NCI-H2029 (cell line): ENCODE measurements around the gene TCEANC.

Source experiments
- DNase-seq: peaks from one replicate; lab custom pipeline; 2025; lab: John Stamatoyannopoulos, UW

Gene TCEANC

DNA sequence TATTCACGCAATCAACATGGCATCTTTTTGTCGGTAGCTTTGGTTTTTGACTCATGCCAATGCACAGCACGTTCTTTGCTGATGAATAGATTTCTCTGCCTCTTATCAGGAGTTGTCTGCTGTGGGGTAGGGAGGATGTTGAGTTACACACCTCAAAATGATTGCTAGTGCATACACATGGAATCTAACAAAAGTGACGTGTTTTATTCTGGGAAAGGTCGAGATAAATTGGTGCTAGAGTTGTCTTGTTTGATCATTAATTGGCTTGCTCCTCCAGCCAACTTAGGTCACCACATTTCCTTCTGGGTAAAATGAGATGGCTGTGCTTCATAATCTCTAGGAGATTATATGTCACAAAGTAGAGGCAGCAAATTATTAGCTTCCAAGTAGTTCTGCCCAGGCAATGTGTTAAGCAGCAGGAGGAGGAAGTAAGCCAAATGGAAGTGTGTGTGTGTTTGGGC, 39.9 kb downstream of the TCEANC start:
- DNase-seq: no peak

GRCh38 chrX:13693341-13693961, 40.5 kb downstream of the TCEANC start:
- DNase-seq: no peak

- no peak for DNase-seq
These were observed 41.4 kb downstream of the TCEANC start for GRCh38 chrX:13694359-13694758.

DNA sequence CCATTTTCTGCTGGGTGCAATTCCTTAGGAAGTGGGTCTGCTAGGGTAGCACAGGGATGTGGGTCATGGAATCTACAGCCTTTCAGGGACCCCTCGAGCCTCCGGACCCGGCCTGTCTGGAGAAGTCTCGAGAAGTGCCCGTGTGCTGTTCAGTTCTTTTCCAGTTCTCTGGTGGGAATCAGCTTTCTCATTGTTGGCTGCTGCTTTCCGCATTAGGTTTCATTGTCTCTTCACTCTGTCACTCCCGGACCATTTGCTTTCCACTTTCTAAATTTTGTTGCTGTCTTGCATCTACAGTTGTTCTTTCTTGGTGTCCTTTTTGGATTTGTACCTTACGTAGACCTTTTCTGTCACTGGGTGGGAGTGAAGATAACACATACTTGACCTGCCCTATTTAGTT, 42.0 kb downstream of the TCEANC start:
- DNase-seq: no peak

GRCh38 chrX:13695601-13696115, 42.7 kb downstream of the TCEANC start:
- DNase-seq: no peak

DNA sequence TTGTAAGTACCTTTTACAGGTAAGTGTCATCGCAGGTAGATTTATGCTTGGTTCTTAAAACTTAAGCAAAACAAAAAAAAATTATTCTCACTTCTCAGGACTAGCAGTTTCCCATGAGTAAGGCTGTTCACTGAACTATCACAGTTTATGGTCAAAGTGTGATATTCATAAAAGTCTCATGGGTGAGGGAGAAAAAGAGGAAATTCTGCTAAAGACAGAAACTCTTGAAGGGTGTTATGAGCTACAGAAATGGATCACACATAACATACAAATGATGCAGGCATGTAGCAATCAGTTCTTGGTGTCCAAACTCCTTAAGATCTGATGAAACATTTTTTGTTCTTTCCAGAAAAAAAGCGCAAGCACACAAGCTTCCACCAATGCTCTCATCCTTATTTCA, 44.5 kb downstream of the TCEANC start:
- DNase-seq: no peak

DNA sequence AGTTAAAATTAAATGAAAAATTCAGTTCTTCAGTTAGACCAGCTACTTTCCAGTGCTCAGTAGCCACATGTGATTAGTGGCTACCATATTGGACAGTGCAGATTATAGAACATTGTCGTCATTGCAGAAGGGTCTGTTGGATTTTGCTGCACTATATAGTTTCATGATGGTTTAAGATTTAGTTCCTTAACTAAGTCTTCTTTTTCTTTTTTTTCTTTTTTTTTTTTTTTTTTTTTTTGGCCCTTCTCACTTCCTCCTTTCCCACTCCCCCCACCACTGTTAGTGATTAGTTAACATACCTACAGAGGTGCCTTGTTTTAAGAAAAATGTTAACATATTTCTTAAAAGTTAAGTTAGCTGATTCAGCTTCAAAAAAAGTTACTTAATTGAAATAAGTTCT, 45.0 kb downstream of the TCEANC start:
- DNase-seq: no peak

- no peak for DNase-seq
These were observed 45.5 kb downstream of the TCEANC start for GRCh38 chrX:13698432-13698831.

DNA sequence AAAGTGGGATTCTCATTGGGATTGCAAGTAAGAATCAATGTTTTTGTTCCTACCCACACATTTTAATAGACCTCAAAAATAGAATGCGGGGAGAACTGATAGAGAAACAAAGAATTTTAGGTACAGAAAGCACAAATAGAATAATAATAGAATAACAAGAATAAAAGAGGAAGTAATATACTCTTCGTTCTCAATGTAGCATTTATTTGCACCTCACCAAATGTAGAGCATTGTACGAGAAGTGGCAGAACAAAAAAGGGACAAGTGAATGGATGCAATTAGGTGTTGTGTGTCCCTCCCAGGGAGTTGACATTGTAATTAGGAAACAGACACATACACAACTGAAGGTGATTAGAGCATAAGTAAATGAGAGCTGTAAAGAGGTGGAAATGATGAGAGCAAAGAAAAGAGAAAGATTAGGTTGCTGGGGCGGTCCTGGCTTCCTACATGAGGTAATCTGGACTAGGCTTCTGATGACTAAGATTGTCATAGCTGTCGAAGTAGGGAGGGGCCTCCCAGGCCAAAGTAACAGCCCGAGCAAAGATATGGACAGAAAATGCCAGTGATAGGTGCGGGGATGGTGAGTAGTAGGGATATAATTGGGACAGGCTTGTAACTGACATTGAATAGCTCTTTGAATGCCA, 46.4 kb downstream of the TCEANC start:
- no peak for DNase-seq

DNA sequence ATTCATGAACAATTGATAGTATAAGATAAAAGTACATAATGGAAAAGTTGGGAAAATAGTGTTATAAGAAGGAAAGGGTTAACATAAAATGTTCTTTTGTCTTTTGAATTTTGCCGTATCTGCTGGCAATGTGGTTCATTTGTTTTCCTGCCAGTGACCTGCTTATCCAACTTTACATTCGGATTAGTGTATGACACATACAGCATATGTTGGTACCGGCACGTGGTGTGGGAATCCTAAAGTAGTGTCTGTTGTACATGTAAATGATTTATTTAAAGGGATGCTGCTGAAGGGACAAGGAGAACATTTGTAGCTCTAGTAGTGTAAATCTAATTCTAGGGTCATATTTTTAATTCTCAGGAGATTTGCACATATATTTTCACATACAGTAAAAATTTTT, 47.4 kb downstream of the TCEANC start:
- no peak for DNase-seq

DNA sequence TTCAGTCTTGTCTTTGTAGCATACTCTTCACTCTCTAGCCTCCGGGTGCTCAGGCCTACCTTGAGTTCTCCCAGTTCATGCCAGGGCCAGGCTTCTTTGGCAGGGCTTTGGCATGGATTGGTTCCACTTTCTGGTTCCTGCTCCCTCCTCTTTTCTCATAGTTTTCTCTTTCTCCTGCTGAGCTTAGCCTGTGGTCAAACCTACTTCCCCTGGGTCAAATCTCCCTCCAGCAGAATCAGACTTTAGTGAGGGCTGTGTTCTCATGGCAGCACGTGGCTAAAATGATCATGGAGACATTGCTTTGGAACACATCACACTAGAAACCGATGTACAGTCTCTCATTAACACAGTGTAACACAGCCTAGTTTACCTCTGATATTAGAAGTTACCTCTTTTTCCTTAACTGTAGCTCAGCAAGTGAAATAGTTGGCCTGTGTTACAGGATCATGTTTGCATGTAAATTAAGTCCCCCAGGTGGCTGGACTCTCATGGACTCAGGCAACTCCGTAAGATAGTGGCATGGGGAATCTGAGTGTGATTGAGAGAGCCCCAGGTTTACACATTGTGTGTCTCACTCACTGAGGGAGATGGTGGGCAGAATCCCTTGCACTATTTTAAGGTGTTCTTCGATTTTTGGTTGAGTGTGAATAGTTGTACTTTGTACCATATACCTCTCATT, 49.3 kb downstream of the TCEANC start:
- no peak for DNase-seq

GRCh38 chrX:13703135-13703534, 50.2 kb downstream of the TCEANC start:
- no peak for DNase-seq

GRCh38 chrX:13703589-13703988, 50.6 kb downstream of the TCEANC start:
- no peak for DNase-seq

DNA sequence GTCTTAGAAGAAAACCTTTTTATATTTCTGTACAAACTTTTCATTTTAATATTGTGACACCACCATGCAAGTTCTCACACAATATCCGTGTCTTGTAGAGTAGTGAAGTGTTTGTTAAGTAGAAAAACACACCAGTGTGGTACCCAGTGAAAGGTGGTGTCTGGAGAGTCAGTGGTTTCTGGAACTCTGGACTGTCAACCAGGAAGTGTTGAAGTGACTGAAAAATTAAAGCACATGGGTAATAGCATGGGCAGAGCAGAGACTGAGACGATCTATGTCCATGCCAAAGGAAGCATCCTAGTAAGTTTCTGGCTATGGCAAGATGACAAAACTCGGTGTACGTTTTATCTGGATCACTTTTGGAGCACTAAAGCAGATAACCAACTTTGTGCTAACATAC, 58.2 kb downstream of the TCEANC start:
- no peak for DNase-seq
